HG03175 (cell line): Measurements from ENCODE around the gene PHACTR3.

Source experiments
- ATAC-seq: cut with Tn5 transposase; IDR thresholded peaks from one replicate; pipeline ENCODE4 v1.9.1; 2021; ENCODE audit warnings: mild to moderate bottlenecking, moderate library complexity; ENCODE audit not compliant: unreplicated experiment

The PHACTR3 gene

GRCh38 chr20:59724457-59725366, 120.4 kb downstream of the PHACTR3 start:
- no peak for ATAC-seq

GRCh38 chr20:59725476-59726280, 121.3 kb downstream of the PHACTR3 start:
- ATAC-seq, result no peak

- ATAC-seq, result no peak
These were observed 121.9 kb downstream of the PHACTR3 start for GRCh38 chr20:59726281-59726595.

GRCh38 chr20:59728722-59729430, 124.5 kb downstream of the PHACTR3 start:
- no peak for ATAC-seq

GRCh38 chr20:59729506-59729905, 125.2 kb downstream of the PHACTR3 start:
- ATAC-seq, result no peak

GRCh38 chr20:59730722-59731121, 126.4 kb downstream of the PHACTR3 start:
- ATAC-seq, result no peak

- no peak for ATAC-seq
These were observed 127.0 kb downstream of the PHACTR3 start for GRCh38 chr20:59731376-59731775.

- ATAC-seq, result no peak
These were observed 129.0 kb downstream of the PHACTR3 start for GRCh38 chr20:59733351-59733750.

- ATAC-seq, result no peak
These were observed 131.1 kb downstream of the PHACTR3 start for GRCh38 chr20:59735486-59735885.

GRCh38 chr20:59735917-59736316, 131.6 kb downstream of the PHACTR3 start:
- ATAC-seq, result no peak

GRCh38 chr20:59736366-59736765, 132.0 kb downstream of the PHACTR3 start:
- ATAC-seq, result no peak

- ATAC-seq, result no peak
These were observed 132.8 kb downstream of the PHACTR3 start for GRCh38 chr20:59737073-59737666.

- ATAC-seq, result no peak
These were observed 133.5 kb downstream of the PHACTR3 start for GRCh38 chr20:59737816-59738215.

- no peak for ATAC-seq
These were observed 134.5 kb downstream of the PHACTR3 start for GRCh38 chr20:59738851-59739250.

- ATAC-seq, result no peak
These were observed 136.3 kb downstream of the PHACTR3 start for GRCh38 chr20:59740621-59741020.

- ATAC-seq, result no peak
These were observed 136.7 kb downstream of the PHACTR3 start for GRCh38 chr20:59741073-59741472.

GRCh38 chr20:59742351-59743095, 138.2 kb downstream of the PHACTR3 start:
- no peak for ATAC-seq

- no peak for ATAC-seq
These were observed 139.0 kb downstream of the PHACTR3 start for GRCh38 chr20:59743308-59743707.

GRCh38 chr20:59743767-59744485, 139.6 kb downstream of the PHACTR3 start:
- no peak for ATAC-seq

- no peak for ATAC-seq
These were observed 140.4 kb downstream of the PHACTR3 start for GRCh38 chr20:59744756-59745155.
